WI38 (cell line): ENCODE results near the gene FUT9.

Experiments used
- H3K4me3 ChIP-seq: 2 replicates; pipeline ENCODE4 v1.5.1; 2011; ENCODE audit warnings: low read depth, mild to moderate bottlenecking, control low read depth, low read length
- TF ChIP-seq, protein P1 (sequence below): IDR thresholded peaks from 2 replicates; pipeline ENCODE4 v1.5.1; 2012; ENCODE audit warnings: low read depth, mild to moderate bottlenecking, control low read depth, low read length

The FUT9 gene

DNA sequence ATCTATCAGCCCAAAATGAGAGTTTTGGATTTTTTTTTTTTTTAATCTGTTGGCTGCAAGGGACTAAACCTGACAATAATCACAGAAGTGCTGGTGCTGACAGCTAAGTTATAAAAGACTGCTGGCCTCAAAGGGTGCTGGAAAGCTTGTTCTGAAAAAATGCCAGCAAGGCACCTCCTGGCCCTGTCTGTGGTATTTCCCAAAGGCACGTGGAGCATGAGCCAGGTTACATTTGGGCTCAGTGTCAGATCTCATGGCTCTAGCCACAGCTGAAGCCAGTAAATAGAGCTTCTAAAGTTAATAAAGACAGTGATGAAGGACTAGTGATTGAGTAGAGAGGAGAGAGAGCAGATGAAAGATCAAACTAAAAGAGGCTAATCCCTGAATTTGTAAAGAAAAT, 178.9 kb downstream of the FUT9 start:
- TF ChIP-seq, protein P1, sequence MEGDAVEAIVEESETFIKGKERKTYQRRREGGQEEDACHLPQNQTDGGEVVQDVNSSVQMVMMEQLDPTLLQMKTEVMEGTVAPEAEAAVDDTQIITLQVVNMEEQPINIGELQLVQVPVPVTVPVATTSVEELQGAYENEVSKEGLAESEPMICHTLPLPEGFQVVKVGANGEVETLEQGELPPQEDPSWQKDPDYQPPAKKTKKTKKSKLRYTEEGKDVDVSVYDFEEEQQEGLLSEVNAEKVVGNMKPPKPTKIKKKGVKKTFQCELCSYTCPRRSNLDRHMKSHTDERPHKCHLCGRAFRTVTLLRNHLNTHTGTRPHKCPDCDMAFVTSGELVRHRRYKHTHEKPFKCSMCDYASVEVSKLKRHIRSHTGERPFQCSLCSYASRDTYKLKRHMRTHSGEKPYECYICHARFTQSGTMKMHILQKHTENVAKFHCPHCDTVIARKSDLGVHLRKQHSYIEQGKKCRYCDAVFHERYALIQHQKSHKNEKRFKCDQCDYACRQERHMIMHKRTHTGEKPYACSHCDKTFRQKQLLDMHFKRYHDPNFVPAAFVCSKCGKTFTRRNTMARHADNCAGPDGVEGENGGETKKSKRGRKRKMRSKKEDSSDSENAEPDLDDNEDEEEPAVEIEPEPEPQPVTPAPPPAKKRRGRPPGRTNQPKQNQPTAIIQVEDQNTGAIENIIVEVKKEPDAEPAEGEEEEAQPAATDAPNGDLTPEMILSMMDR = no peak
- H3K4me3 ChIP-seq = no peak overlapping the region

DNA sequence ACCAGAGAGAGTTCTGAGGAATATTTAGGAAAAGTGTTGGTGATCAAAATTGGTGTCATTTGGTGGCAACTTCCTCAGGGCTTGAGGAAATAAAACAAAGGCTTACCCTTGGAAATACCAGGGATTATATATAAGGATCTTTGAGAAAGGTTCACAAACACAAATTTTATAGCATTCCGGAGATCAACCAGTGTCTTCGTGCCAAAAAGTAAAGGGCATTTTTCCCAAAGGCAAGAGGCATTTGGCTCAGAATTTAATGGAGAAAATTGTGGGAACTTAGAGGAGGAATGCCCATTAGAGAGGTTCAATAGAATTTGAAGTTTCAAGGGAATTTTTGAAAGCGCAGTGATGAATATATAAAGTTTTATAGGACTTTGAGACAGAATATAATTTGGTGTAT, 179.5 kb downstream of the FUT9 start:
- TF ChIP-seq, protein P1 = no peak

DNA sequence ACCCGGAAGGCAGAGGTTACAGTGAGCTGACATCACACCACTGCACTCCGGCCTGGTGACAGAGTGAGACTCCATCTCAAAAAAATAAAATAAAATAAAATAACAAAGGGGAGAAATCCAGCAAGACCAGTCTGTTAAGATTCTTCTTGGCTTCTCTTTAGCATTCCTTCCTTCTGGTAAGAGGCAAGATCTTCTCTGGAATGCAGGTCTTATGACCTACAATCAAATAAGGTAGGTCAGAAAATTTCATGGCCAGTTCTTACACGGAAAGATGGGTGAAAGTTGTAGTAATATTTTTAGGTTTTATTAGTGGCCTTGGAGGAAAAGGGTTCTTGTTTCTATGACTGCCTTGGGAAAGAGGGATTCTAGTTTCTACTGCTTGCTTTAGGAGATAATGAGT, 180.9 kb downstream of the FUT9 start:
- H3K4me3 ChIP-seq = no peak overlapping the region
- TF ChIP-seq, protein P1 = no peak

More for the DNA sequence above, 179.5 kb downstream of the FUT9 start:
- H3K4me3 ChIP-seq = no peak overlapping the region

DNA sequence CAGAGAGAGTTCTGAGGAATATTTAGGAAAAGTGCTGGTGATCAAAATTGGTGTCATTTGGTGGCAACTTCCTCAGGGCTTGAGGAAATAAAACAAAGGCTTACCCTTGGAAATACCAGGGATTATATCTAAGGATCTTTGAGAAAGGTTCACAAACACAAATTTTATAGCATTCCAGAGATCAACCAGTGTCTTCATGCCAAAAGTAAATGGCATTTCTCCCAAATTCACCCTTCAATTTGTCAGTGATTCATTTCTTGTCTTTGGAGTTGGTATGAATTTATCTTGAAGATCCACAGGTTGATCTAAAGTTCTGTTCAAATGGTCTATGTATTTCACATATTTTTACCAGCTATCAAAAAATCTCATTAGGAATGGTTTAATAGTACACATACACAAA, 181.5 kb downstream of the FUT9 start:
- no peak overlapping the region for H3K4me3 ChIP-seq
- TF ChIP-seq, protein P1 = no peak

DNA sequence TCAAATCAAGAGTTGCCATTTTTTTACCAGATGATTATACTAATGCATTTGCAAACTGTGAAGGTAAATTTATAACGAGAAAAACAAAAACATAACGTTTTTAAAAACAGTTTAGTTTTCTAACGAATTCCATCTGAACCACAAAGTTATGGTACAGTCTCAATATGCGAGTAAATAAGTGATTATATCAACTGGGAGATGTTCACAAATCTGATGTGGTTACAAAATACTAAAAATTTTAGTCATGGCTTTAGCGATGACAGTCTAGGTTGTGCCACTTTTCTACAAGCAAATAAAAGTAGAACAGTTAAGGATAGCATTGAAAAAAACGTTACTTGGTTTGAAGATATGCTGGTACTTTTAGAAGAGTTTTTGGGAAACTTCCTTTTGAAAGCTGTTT, 186.8 kb downstream of the FUT9 start:
- H3K4me3 ChIP-seq = no peak overlapping the region
- TF ChIP-seq, protein P1 = no peak

DNA sequence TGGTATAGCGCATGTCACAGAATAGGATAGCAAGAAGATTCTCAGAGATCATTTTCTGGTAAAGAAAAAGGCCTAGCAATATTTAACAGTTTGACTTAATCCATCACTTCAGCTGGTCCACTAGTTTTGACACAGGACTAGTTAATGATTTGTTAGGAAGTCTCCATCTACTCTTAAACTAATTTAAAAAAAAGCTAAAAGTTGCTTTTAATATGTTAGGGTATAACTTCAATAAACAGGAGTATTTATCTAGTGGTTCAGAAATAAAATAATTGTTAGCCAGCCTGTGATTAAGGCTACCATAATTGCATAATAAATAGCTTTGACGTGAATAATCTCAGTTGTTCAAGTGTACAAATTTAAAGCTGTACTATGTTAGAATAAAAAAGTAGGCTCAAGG, 195.6 kb downstream of the FUT9 start:
- TF ChIP-seq, protein P1 = no peak
- no peak overlapping the region for H3K4me3 ChIP-seq

DNA sequence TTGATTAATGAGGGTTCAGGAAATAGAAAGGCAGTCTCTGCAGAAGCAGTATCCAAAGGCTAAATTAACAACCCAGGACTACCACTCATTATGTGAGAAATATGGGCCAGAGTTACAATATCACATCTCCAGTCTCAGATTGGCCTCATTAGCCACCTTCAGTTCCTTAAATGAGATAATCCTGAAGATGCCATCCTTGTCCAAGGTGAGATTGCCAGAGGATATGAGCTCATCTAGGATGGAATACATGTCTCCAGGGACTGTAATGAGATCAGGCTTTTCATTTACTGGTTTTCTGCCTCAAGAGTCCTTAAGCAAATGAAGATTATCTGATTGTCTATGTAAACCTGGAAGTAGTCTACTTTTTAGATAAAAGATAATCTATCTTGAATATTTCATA, 196.3 kb downstream of the FUT9 start:
- TF ChIP-seq, protein P1 = no peak
- H3K4me3 ChIP-seq = no peak overlapping the region
